Adrenal gland (tissue), 12 donors: ENCODE results near the gene PNPLA2. TPM values are rescaled to one million over a fixed set of nuclear protein-coding genes. Genes with fewer than 3 reads are reported as not detected.

Experiments
- DNase-seq, 7 donors: peaks; one replicate each; pipeline ENCODE4 v3.0.0-alpha.2; 2019 to 2020
- H3K27ac ChIP-seq, 5 donors: fragments of 200-600 bp; sonication (generic) in 4 of 5; 1 replicate in 3 of 5; 2 replicates in 2 of 5; pipeline versions ENCODE4 v1.5.1 to v1.8.0; 2016 to 2020; ENCODE audit warnings: mild to moderate bottlenecking in 1 of 5
- H3K27me3 ChIP-seq: fragments of 200-600 bp; 2 replicates; pipeline ENCODE4 v1.8.0; 2021
- H3K36me3 ChIP-seq, 2 donors: fragments of 200-600 bp; replicated peaks in 1 of 2; 1 replicate in 1 of 2; 2 replicates in 1 of 2; pipeline versions ENCODE4 v1.5.1 to v1.8.0; 2018 to 2022
- H3K4me1 ChIP-seq, 2 donors: fragments of 200-600 bp; replicated peaks in 1 of 2; 1 replicate in 1 of 2; 2 replicates in 1 of 2; pipeline versions ENCODE4 v1.5.1 to v1.8.0; 2018 to 2021
- H3K4me3 ChIP-seq, 4 donors: fragments of 200-600 bp; sonication (generic) in 3 of 4; one replicate each; pipeline ENCODE4 v1.5.1; 2016 to 2018
- H3K9me3 ChIP-seq, 3 donors: fragments of 200-600 bp; sonication (generic) in 1 of 3; replicated peaks in 1 of 3; 1 replicate in 2 of 3; 2 replicates in 1 of 3; pipeline versions ENCODE4 v1.5.1 to v1.8.0; 2016 to 2021
- POLR2A ChIP-seq, 2 donors: fragments of 450-650 bp; IDR thresholded peaks; one replicate each; pipeline ENCODE4 v1.6.1; 2017; ENCODE audit warnings: antibody characterized with exemption in 2 of 2, mild to moderate bottlenecking in 2 of 2, moderate library complexity in 1 of 2
- WGBS, 4 donors: extraction: QIAGEN DNeasy Blood & Tissue Kit in 2 of 4; methylation state at CpG; one replicate each; pipeline versions ENCODE4 v1.1.5 to v1.1.7; 2013 to 2017; 5-methylcytosine and 5-hydroxymethylcytosine counted together
- intact Hi-C, 2 donors: fragments of 100-400 bp; cut with DNase I; formaldehyde crosslinking; loops; one replicate each; pipeline versions ENCODE4 v1.14.1 to v1.15.0; 2022 to 2023
- polyA plus RNA-seq, 3 donors: library from polyadenylated mRNA; stranded (reverse); fragments of 200-250 nt in 2 of 3; fragments of 350-450 nt in 1 of 3; fragmentation: Illumina TruSeq in 1 of 3; extraction: RNeasy Lipid Tissue Mini Kit (QIAGEN cat#74804) in 1 of 3; gene quantifications; one replicate each; pipeline ENCODE4 v1.2.3, GENCODE V29; 2013 to 2014
- small RNA-seq, 2 donors: library from RNA; depleted of rRNA; stranded (forward); fragments of <200 nt; gene quantifications; one replicate each; pipeline ENCODE3, GENCODE V24; 2016
- total RNA-seq, 9 donors: library from RNA; depleted of rRNA in 4 of 9; stranded (reverse); fragments of >200 nt in 4 of 9; fragments of 120-200 nt in 1 of 9; fragmentation: NEBNext Ultra II Directional in 1 of 9; extraction: Animal tissue kit (Norgen Biotek cat#: 25700) in 1 of 9; gene quantifications; one replicate each; pipeline versions ENCODE4 v1.1.0 to v1.2.4, GENCODE V29; 2013 to 2023
- TF ChIP-seq, protein P1 (sequence below), 6 experiments: fragments of 450-650 bp in 4 of 6; fragments of 200-600 bp in 2 of 6; sonication (generic) in 1 of 6; IDR thresholded peaks; 1 replicate in 5 of 6; 2 replicates in 1 of 6; pipeline versions ENCODE4 v1.5.1 to v1.8.0; 2016 to 2021; ENCODE audit warnings: antibody characterized with exemption in 6 of 6, mild to moderate bottlenecking in 2 of 6, moderate library complexity in 1 of 6
- donor health status: healthy with polysubstance abuse.
- donor health status: Bipolar disorder and iron deficiency.
- donor health status: DM: yes; HTN: yes; CAD: no.
- donor health status: DM: no; HTN: no; CAD: no.
- donor health status: DM: no; HTN: no; CAD: no.
- donor health status: DM: yes; HTN: yes; CAD: no.

Gene PNPLA2
- total and polyA plus RNA-seq, 12 donors: 24.1 to 403 (median 124) TPM

DNA sequence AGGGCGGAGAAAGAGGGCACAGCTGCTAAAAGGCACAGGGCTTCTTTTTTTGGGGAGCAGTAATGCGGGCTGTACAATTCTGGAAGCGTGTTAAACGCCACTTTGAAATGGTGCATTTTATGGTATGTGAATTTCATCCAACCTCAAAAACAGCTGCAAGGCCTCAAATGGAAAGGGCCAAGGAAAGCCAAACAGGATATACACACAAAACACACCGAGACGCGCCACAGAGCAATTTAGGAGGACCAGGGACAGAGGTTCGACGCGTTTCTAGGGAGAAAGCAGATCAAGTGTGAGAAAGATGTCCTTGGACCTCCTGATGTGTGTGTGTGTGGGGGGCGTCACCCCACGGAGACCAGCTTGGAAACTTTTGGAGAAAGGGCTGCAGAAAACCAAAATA, 55.0 kb downstream of the PNPLA2 start:
- H3K36me3 ChIP-seq: no peaks in the 10 kb centered on the region

More for the DNA sequence above, 55.0 kb downstream of the PNPLA2 start:
- H3K9me3 ChIP-seq: no peaks in the 10 kb centered on the region
- TF ChIP-seq, protein P1, sequence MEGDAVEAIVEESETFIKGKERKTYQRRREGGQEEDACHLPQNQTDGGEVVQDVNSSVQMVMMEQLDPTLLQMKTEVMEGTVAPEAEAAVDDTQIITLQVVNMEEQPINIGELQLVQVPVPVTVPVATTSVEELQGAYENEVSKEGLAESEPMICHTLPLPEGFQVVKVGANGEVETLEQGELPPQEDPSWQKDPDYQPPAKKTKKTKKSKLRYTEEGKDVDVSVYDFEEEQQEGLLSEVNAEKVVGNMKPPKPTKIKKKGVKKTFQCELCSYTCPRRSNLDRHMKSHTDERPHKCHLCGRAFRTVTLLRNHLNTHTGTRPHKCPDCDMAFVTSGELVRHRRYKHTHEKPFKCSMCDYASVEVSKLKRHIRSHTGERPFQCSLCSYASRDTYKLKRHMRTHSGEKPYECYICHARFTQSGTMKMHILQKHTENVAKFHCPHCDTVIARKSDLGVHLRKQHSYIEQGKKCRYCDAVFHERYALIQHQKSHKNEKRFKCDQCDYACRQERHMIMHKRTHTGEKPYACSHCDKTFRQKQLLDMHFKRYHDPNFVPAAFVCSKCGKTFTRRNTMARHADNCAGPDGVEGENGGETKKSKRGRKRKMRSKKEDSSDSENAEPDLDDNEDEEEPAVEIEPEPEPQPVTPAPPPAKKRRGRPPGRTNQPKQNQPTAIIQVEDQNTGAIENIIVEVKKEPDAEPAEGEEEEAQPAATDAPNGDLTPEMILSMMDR (IDR thresholded peaks at IDR 0.05): no peak
- TF ChIP-seq POLR2A (IDR thresholded peaks at IDR 0.05): no peak
- no peak overlapping the region for H3K27ac ChIP-seq
- no peak overlapping the region for H3K4me3 ChIP-seq
- intact Hi-C loops: no loop called here
- DNase-seq: no peak
- peaks cover 7 to 8% of the 10 kb centered on the region in 2 donors for H3K4me1 ChIP-seq
- H3K27me3 ChIP-seq: no peaks in the 10 kb centered on the region
- 71 to 82% (median 78%) methylated on average over 11 to 12 of the region's 12 CpGs for WGBS, 4 donors

Small RNAs within 50 kb of the gene (small RNA-seq; reads per million reads assigned to genes)
- gene SNORA52: 0 reads per million in 2 donors

Other genes starting within 250 kb of the PNPLA2 start
- 10 to 100 TPM; 17.2 to 42.2 (median 29.0) TPM for gene PHRF1, start 242.4 kb upstream of the PNPLA2 start, total RNA-seq
- 10 to 100 TPM in 2 of 3 donors, 1 to 10 TPM in 1; 8.7 to 62.3 (median 23.3) TPM for gene PHRF1, start 242.4 kb upstream of the PNPLA2 start, polyA plus RNA-seq
- gene IRF7, start 203.0 kb upstream of the PNPLA2 start, total RNA-seq: 10 to 100 TPM in 5 of 9 donors, 1 to 10 TPM in 4; 3.6 to 28.3 (median 10.0) TPM
- gene IRF7, start 203.0 kb upstream of the PNPLA2 start, polyA plus RNA-seq: 10 to 100 TPM in 2 of 3 donors, under 1 TPM in 1; 0.81 to 87.6 (median 25.9) TPM
- gene CDHR5, start 194.0 kb upstream of the PNPLA2 start, total RNA-seq: 1 to 10 TPM in 5 of 9 donors, under 1 TPM in 3, not detected in 1; 0.44 to 5.2 (median 1.2) TPM
- under 1 TPM; 0.31 to 0.61 (median 0.56) TPM for gene CDHR5, start 194.0 kb upstream of the PNPLA2 start, polyA plus RNA-seq
- gene SCT, start 191.7 kb upstream of the PNPLA2 start, total RNA-seq: under 1 TPM in 1 of 9 donors, not detected in 8; 0.67 TPM
- gene SCT, start 191.7 kb upstream of the PNPLA2 start, polyA plus RNA-seq: under 1 TPM in 1 of 3 donors, not detected in 2; 0.61 TPM
- gene DRD4, start 181.6 kb upstream of the PNPLA2 start, total RNA-seq: 1 to 10 TPM in 1 of 9 donors, under 1 TPM in 6, not detected in 2; 0.28 to 1.1 (median 0.34) TPM
- 1 to 10 TPM in 2 of 3 donors, not detected in 1; 1.2 to 1.3 TPM for gene DRD4, start 181.6 kb upstream of the PNPLA2 start, polyA plus RNA-seq
- 10 to 100 TPM; 32.8 to 57.3 (median 54.8) TPM for gene DEAF1, start 123.7 kb upstream of the PNPLA2 start, total RNA-seq
- gene DEAF1, start 123.7 kb upstream of the PNPLA2 start, polyA plus RNA-seq: 100 to 1,000 TPM in 1 of 3 donors, 10 to 100 TPM in 2; 20.6 to 131 (median 67.0) TPM
- gene TMEM80, start 123.1 kb upstream of the PNPLA2 start, total RNA-seq: 10 to 100 TPM; 11.1 to 85.3 (median 33.8) TPM
- gene TMEM80, start 123.1 kb upstream of the PNPLA2 start, polyA plus RNA-seq: 10 to 100 TPM; 14.8 to 33.8 (median 26.0) TPM
- gene EPS8L2, start 112.7 kb upstream of the PNPLA2 start, total RNA-seq: 10 to 100 TPM in 8 of 9 donors, 1 to 10 TPM in 1; 2.7 to 57.7 (median 34.3) TPM
- gene EPS8L2, start 112.7 kb upstream of the PNPLA2 start, polyA plus RNA-seq: 10 to 100 TPM in 2 of 3 donors, 1 to 10 TPM in 1; 9.7 to 51.9 (median 25.6) TPM
- gene TALDO1, start 71.5 kb upstream of the PNPLA2 start, total RNA-seq: 100 to 1,000 TPM in 8 of 9 donors, 10 to 100 TPM in 1; 83.2 to 167 (median 153) TPM
- 100 to 1,000 TPM in 2 of 3 donors, 10 to 100 TPM in 1; 64.3 to 117 (median 100) TPM for gene TALDO1, start 71.5 kb upstream of the PNPLA2 start, polyA plus RNA-seq
- 100 to 1,000 TPM in 4 of 9 donors, 10 to 100 TPM in 5; 33.7 to 156 (median 93.4) TPM for gene GATD1, start 41.4 kb upstream of the PNPLA2 start, total RNA-seq
- gene GATD1, start 41.4 kb upstream of the PNPLA2 start, polyA plus RNA-seq: 100 to 1,000 TPM in 1 of 3 donors, 10 to 100 TPM in 2; 20.3 to 176 (median 49.3) TPM
- 1 to 10 TPM in 3 of 9 donors, under 1 TPM in 2, not detected in 4; 0.42 to 4.9 (median 1.9) TPM for gene CEND1, start 28.8 kb upstream of the PNPLA2 start, total RNA-seq
- 10 to 100 TPM in 1 of 3 donors, 1 to 10 TPM in 2; 1.6 to 14.5 (median 4.2) TPM for gene CEND1, start 28.8 kb upstream of the PNPLA2 start, polyA plus RNA-seq
- gene SLC25A22, start 20.6 kb upstream of the PNPLA2 start, total RNA-seq: 10 to 100 TPM in 7 of 9 donors, 1 to 10 TPM in 2; 8.2 to 41.3 (median 16.5) TPM
- gene SLC25A22, start 20.6 kb upstream of the PNPLA2 start, polyA plus RNA-seq: 10 to 100 TPM in 2 of 3 donors, 1 to 10 TPM in 1; 7.7 to 18.8 (median 14.0) TPM
- gene PIDD1, start 13.7 kb upstream of the PNPLA2 start, total RNA-seq: 10 to 100 TPM in 4 of 9 donors, 1 to 10 TPM in 5; 3.5 to 28.8 (median 9.8) TPM
- gene PIDD1, start 13.7 kb upstream of the PNPLA2 start, polyA plus RNA-seq: 100 to 1,000 TPM in 1 of 3 donors, 10 to 100 TPM in 1, under 1 TPM in 1; 0.93 to 110 (median 51.7) TPM
- 1,000 to 10,000 TPM in 5 of 9 donors, 100 to 1,000 TPM in 4; 190 to 2,046 (median 1,036) TPM for gene RPLP2, start 8.9 kb upstream of the PNPLA2 start, total RNA-seq
- gene RPLP2, start 8.9 kb upstream of the PNPLA2 start, polyA plus RNA-seq: 1,000 to 10,000 TPM in 2 of 3 donors, 100 to 1,000 TPM in 1; 496 to 2,473 (median 1,460) TPM
- gene CRACR2B, start 9.0 kb downstream of the PNPLA2 start, total RNA-seq: 10 to 100 TPM in 7 of 9 donors, 1 to 10 TPM in 2; 5.9 to 22.6 (median 14.2) TPM
- gene CRACR2B, start 9.0 kb downstream of the PNPLA2 start, polyA plus RNA-seq: 10 to 100 TPM in 2 of 3 donors, 1 to 10 TPM in 1; 1.0 to 91.3 (median 39.3) TPM
- 100 to 1,000 TPM; 182 to 387 (median 326) TPM for gene CD151, start 14.0 kb downstream of the PNPLA2 start, total RNA-seq
- gene CD151, start 14.0 kb downstream of the PNPLA2 start, polyA plus RNA-seq: 100 to 1,000 TPM; 111 to 268 (median 246) TPM
- 100 to 1,000 TPM in 5 of 9 donors, 10 to 100 TPM in 4; 26.2 to 206 (median 121) TPM for gene POLR2L, start 23.6 kb downstream of the PNPLA2 start, total RNA-seq
- gene POLR2L, start 23.6 kb downstream of the PNPLA2 start, polyA plus RNA-seq: 100 to 1,000 TPM in 1 of 3 donors, 10 to 100 TPM in 2; 43.3 to 163 (median 96.5) TPM
- gene TSPAN4, start 23.9 kb downstream of the PNPLA2 start, total RNA-seq: 100 to 1,000 TPM in 2 of 9 donors, 10 to 100 TPM in 7; 19.4 to 207 (median 71.8) TPM
- gene TSPAN4, start 23.9 kb downstream of the PNPLA2 start, polyA plus RNA-seq: 10 to 100 TPM in 2 of 3 donors, 1 to 10 TPM in 1; 5.2 to 50.4 (median 41.2) TPM
- gene CHID1, start 91.9 kb downstream of the PNPLA2 start, total RNA-seq: 100 to 1,000 TPM in 5 of 9 donors, 10 to 100 TPM in 4; 46.0 to 220 (median 100) TPM
- gene CHID1, start 91.9 kb downstream of the PNPLA2 start, polyA plus RNA-seq: 10 to 100 TPM; 39.2 to 60.1 (median 56.3) TPM
- 100 to 1,000 TPM in 3 of 9 donors, 10 to 100 TPM in 6; 15.3 to 115 (median 74.8) TPM for gene AP2A2, start 107.0 kb downstream of the PNPLA2 start, total RNA-seq
- 10 to 100 TPM; 28.6 to 98.5 (median 71.4) TPM for gene AP2A2, start 107.0 kb downstream of the PNPLA2 start, polyA plus RNA-seq
- gene MUC6, start 217.8 kb downstream of the PNPLA2 start, total RNA-seq: under 1 TPM in 3 of 9 donors, not detected in 6; under 0.01 to 0.04 (median 0.04) TPM
- gene MUC6, start 217.8 kb downstream of the PNPLA2 start, polyA plus RNA-seq: under 1 TPM in 2 of 3 donors, not detected in 1; 0.13 to 0.72 TPM